NCI-H2171 (cell line): ENCODE data around the gene MED25.

Experiments used
- DNase-seq: peaks from one replicate; lab custom pipeline; 2025; lab: John Stamatoyannopoulos, UW

MED25 gene

GRCh38 chr19:49799271-49799797 is 18.8 kb upstream of the MED25 start:
- DNase-seq, result no peak

- no peak for DNase-seq
Measured at GRCh38 chr19:49799798-49800376, 18.2 kb upstream of the MED25 start.

- DNase-seq, result no peak
Measured at GRCh38 chr19:49800771-49801170, 17.3 kb upstream of the MED25 start.

- DNase-seq, result no peak
Measured at GRCh38 chr19:49801401-49801888, 16.6 kb upstream of the MED25 start.

GRCh38 chr19:49801966-49802661 is 16.0 kb upstream of the MED25 start:
- peak; percentile 45 for DNase-seq

- no peak for DNase-seq
Measured at GRCh38 chr19:49802836-49803528, 15.1 kb upstream of the MED25 start.

GRCh38 chr19:49803529-49803856 is 14.6 kb upstream of the MED25 start:
- no peak for DNase-seq

- DNase-seq, result no peak
Measured at GRCh38 chr19:49805822-49806619, 12.1 kb upstream of the MED25 start.

GRCh38 chr19:49806620-49806959 is 11.5 kb upstream of the MED25 start:
- DNase-seq, result no peak

GRCh38 chr19:49807058-49807903 is 10.8 kb upstream of the MED25 start:
- DNase-seq, result no peak

- DNase-seq, result no peak
Measured at GRCh38 chr19:49807904-49808675, 10.0 kb upstream of the MED25 start.

- no peak for DNase-seq
Measured at GRCh38 chr19:49808711-49809159, 9.4 kb upstream of the MED25 start.

- DNase-seq, result no peak
Measured at GRCh38 chr19:49809160-49809940, 8.7 kb upstream of the MED25 start.

GRCh38 chr19:49809941-49810389 is 8.1 kb upstream of the MED25 start:
- no peak for DNase-seq

GRCh38 chr19:49811328-49811727 is 6.8 kb upstream of the MED25 start:
- no peak for DNase-seq

- DNase-seq, result no peak
Measured at GRCh38 chr19:49812452-49812996, 5.6 kb upstream of the MED25 start.

GRCh38 chr19:49812997-49813861 is 4.9 kb upstream of the MED25 start, which contains the start of gene FUZ:
TSS of gene FUZ (minus strand) at chr19:49813292. CDS start at chr19:49813106, 186 bp downstream.
- peak; percentile 95 for DNase-seq

- DNase-seq, result no peak
Measured at GRCh38 chr19:49814010-49814409, 4.1 kb upstream of the MED25 start.
